HCT116 (cell line): ENCODE results near the gene RCC2. TPM values are rescaled to one million over a fixed set of nuclear protein-coding genes. Genes with fewer than 3 reads are reported as not detected.

Experiments used
- ATAC-seq: fragments of 200-7000 bp; cut with Tn5 transposase; 2 replicates; pipeline ENCODE4 v1.9.1; 2020; ENCODE audit warnings: mild to moderate bottlenecking, moderate library complexity
- BruUV-seq: library from RNA; stranded (reverse); fragments of 400-500 nt; replicated peaks from 2 replicates; lab custom pipeline; 2021; lab: Mats Ljungman, UMichigan
- CTCF ChIA-PET: fragments of 300-600 bp; sonication (Branson Sonifier 250); formaldehyde crosslinking; loops from one replicate; lab custom pipeline; 2021; ENCODE audit warnings: antibody characterized with exemption; lab: Charles Lee
- POLR2A ChIA-PET: fragments of 300-600, 350-600 bp; sonication (Branson Sonifier 250); formaldehyde crosslinking; loops from one replicate; lab custom pipeline; 2021; ENCODE audit warnings: antibody characterized with exemption; lab: Charles Lee
- RAD21 ChIA-PET, 2 experiments: fragments of 300-600 bp; sonication (Branson Sonifier 250); formaldehyde crosslinking; loops; one replicate each; lab custom pipeline; 2023; ENCODE audit warnings: low total read pairs in 2 of 2; ENCODE audit not compliant: uncharacterized antibody in 2 of 2, unreplicated experiment in 2 of 2, low non-redundant PET in 1 of 2; lab: Charles Lee
- DNase-seq: peaks from one replicate; pipeline ENCODE4 v3.0.0-alpha.2; 2010; ENCODE audit warnings: low read depth, low spot score
- H2AFZ ChIP-seq: fragments of 200-600 bp; shearing (Covaris generic), sonication (generic); 2 replicates; pipeline ENCODE4 v1.6.1; 2017; ENCODE audit warnings: low read depth, mixed run types, mixed read lengths, antibody characterized with exemption, low read length; ENCODE audit not compliant: poor library complexity, severe bottlenecking
- H3K27ac ChIP-seq: 2 replicates; pipeline ENCODE4 v1.5.1; 2012; ENCODE audit warnings: low read depth, low read length
- H3K27me3 ChIP-seq: fragments of 200-600 bp; sonication (generic); 2 replicates; pipeline ENCODE4 v1.6.1; 2016; ENCODE audit warnings: mixed run types, low read length, mixed read lengths; ENCODE audit not compliant: insufficient read depth
- H3K36me3 ChIP-seq, 2 experiments: fragments of 200-500 bp in 1 of 2; fragments of 200-600 bp in 1 of 2; sonication (Bioruptor generic) in 1 of 2; sonication (generic) in 1 of 2; 2 replicates each; pipeline versions ENCODE4 v1.5.1 to v1.6.1; 2014 to 2016; ENCODE audit warnings: low read length in 2 of 2, inconsistent platforms in 1 of 2, mixed read lengths in 1 of 2, mixed run types in 1 of 2; ENCODE audit not compliant: insufficient read depth in 2 of 2, control insufficient read depth in 1 of 2
- H3K4me1 ChIP-seq, 2 experiments: fragments of 200-600 bp in 1 of 2; sonication (generic) in 1 of 2; 2 replicates each; pipeline versions ENCODE4 v1.5.1 to v1.6.1; 2012 to 2017; ENCODE audit warnings: low read length in 2 of 2, inconsistent platforms in 1 of 2, mild to moderate bottlenecking in 1 of 2, mixed read lengths in 1 of 2, mixed run types in 1 of 2, moderate library complexity in 1 of 2; ENCODE audit not compliant: insufficient read depth in 2 of 2, control insufficient read depth in 1 of 2
- H3K4me2 ChIP-seq: fragments of 200-600 bp; sonication (generic); 2 replicates; pipeline ENCODE4 v1.6.1; 2017; ENCODE audit warnings: mixed run types, low read length, mixed read lengths
- H3K4me3 ChIP-seq, 2 experiments: fragments of 200-600 bp in 1 of 2; sonication (generic) in 1 of 2; replicated peaks in 1 of 2; 2 replicates each; pipeline ENCODE4 v1.5.1; 2011 to 2016; ENCODE audit warnings: low read length in 2 of 2, control low read depth in 1 of 2, low read depth in 1 of 2, mild to moderate bottlenecking in 1 of 2, mixed read lengths in 1 of 2, mixed run types in 1 of 2
- H3K79me2 ChIP-seq: fragments of 200-600 bp; sonication (generic); 2 replicates; pipeline ENCODE4 v1.6.1; 2017; ENCODE audit warnings: mild to moderate bottlenecking, mixed run types, low read length, moderate library complexity, mixed read lengths; ENCODE audit not compliant: insufficient read depth
- H3K9ac ChIP-seq: fragments of 200-600 bp; sonication (generic); 2 replicates; pipeline ENCODE4 v1.6.1; 2016; ENCODE audit warnings: low read length, mixed read lengths
- H3K9me2 ChIP-seq: fragments of 200-600 bp; sonication (generic), shearing (Covaris generic); 2 replicates; pipeline ENCODE4 v1.6.1; 2017; ENCODE audit warnings: mixed run types, mild to moderate bottlenecking, moderate library complexity; ENCODE audit not compliant: insufficient read depth
- H3K9me3 ChIP-seq, 2 experiments: fragments of 200-500 bp in 1 of 2; fragments of 200-600 bp in 1 of 2; sonication (Bioruptor generic) in 1 of 2; sonication (generic) in 1 of 2; 2 replicates each; pipeline ENCODE4 v1.6.1; 2014 to 2017; ENCODE audit warnings: low read length in 2 of 2, mixed read lengths in 2 of 2, inconsistent platforms in 1 of 2, low read depth in 1 of 2, mild to moderate bottlenecking in 1 of 2, mixed run types in 1 of 2, moderate library complexity in 1 of 2; ENCODE audit not compliant: control insufficient read depth in 1 of 2, insufficient read depth in 1 of 2
- H4K20me1 ChIP-seq: fragments of 200-600 bp; sonication (generic), shearing (Covaris generic); 2 replicates; pipeline ENCODE4 v1.6.1; 2017; ENCODE audit warnings: mixed run types, mild to moderate bottlenecking, moderate library complexity; ENCODE audit not compliant: insufficient read depth
- CBX3 ChIP-seq: IDR thresholded peaks from 2 replicates; pipeline ENCODE4 v1.6.1; 2012; ENCODE audit warnings: low read depth
- EGR1 ChIP-seq: IDR thresholded peaks from 2 replicates; pipeline ENCODE4 v1.6.1; 2012; ENCODE audit warnings: low read depth
- ELF1 ChIP-seq: IDR thresholded peaks from 2 replicates; pipeline ENCODE4 v1.6.1; 2012; ENCODE audit warnings: low read depth, borderline replicate concordance
- EZH2 ChIP-seq: fragments of 200-600 bp; sonication (generic); IDR thresholded peaks from 2 replicates; pipeline ENCODE4 v1.6.1; 2017; ENCODE audit warnings: antibody characterized with exemption, mixed run types
- EZH2phosphoT487 ChIP-seq: fragments of 200-600 bp; IDR thresholded peaks from 2 replicates; pipeline ENCODE4 v1.6.1; 2018; ENCODE audit warnings: antibody characterized with exemption, borderline replicate concordance
- JUND ChIP-seq: IDR thresholded peaks from 2 replicates; pipeline ENCODE4 v1.6.1; 2012
- POLR2AphosphoS5 ChIP-seq: IDR thresholded peaks from 2 replicates; pipeline ENCODE4 v1.6.1; 2011; ENCODE audit warnings: mild to moderate bottlenecking, low read depth, low read length, moderate library complexity
- RAD21 ChIP-seq: IDR thresholded peaks from 2 replicates; pipeline ENCODE4 v1.6.1; 2012; ENCODE audit warnings: low read depth, mild to moderate bottlenecking
- SRF ChIP-seq: IDR thresholded peaks from 2 replicates; pipeline ENCODE4 v1.6.1; 2012; ENCODE audit warnings: low read depth
- TCF7L2 ChIP-seq: IDR thresholded peaks from 2 replicates; pipeline ENCODE4 v1.7.0; 2011; ENCODE audit warnings: borderline replicate concordance, inconsistent platforms; ENCODE audit not compliant: insufficient read depth, insufficient read length; ENCODE audit errors: extremely low read depth
- YY1 ChIP-seq: IDR thresholded peaks from 2 replicates; pipeline ENCODE4 v1.6.1; 2011; ENCODE audit warnings: low read length, low read depth, moderate library complexity, mild to moderate bottlenecking; ENCODE audit not compliant: insufficient replicate concordance; ENCODE audit errors: extremely low read depth
- ZFX ChIP-seq: fragments of 450-650 bp; IDR thresholded peaks from 2 replicates; pipeline ENCODE4 v1.6.1; 2017
- ZNF274 ChIP-seq: fragments of 200-500 bp; sonication (Bioruptor generic); IDR thresholded peaks from 2 replicates; pipeline ENCODE4 v1.6.1; 2014; ENCODE audit warnings: mild to moderate bottlenecking, low read depth, low read length, inconsistent platforms
- intact Hi-C: fragments of 100-400 bp; cut with micrococcal nuclease; formaldehyde crosslinking; loops from 2 replicates; pipeline ENCODE4 v1.10.0; 2022
- total RNA-seq: library from RNA; stranded (reverse); gene quantifications from one replicate; pipeline ENCODE4 v1.2.1, GENCODE V29; 2021; ENCODE audit not compliant: unreplicated experiment
- TF ChIP-seq, protein P1 (sequence below): IDR thresholded peaks from 2 replicates; pipeline ENCODE4 v1.6.1; 2012; ENCODE audit warnings: low read depth

Gene RCC2
- total RNA-seq, 1 experiment from 2014 or later, result 178 TPM

DNA sequence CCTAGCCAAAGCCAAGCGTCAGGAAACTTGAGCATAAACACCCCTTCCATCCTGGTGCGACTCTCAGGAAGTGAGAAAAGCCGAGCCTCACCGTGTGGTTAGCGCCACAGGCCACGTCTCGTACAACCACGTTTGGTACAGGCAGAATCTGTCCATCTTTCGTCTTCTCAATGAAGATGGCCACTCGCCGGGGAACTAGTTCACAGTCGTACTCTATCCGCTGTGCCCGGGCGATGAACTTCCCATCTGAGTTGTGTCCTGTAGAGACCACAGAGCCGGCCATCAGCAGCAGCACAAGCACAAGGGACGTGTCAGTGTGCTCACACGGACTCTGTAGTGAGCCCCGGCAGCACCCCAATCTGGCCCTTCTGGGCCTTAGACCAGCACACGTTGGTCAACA, 23.1 kb downstream of the RCC2 start:
- Histone ChIP-seq H3K9me2 (no peaks in the 10 kb centered on the region), H3K9ac (no peak overlapping the region), H3K27me3 (no peaks in the 10 kb centered on the region), H4K20me1 (no peaks in the 10 kb centered on the region), H3K27ac (no peak overlapping the region), H3K79me2 (peaks cover 51% of the 10 kb centered on the region), H2AFZ (no peak overlapping the region), H3K9me3 (no peaks in the 10 kb centered on the region), H3K4me2 (no peak overlapping the region), H3K4me3 (no peak overlapping the region), H3K36me3 (peaks cover 68 to 72% of the 10 kb centered on the region in 2 experiments), H3K4me1 (no peaks in the 10 kb centered on the region)
- ChIA-PET RAD21 (no interaction called here), POLR2A (no interaction called here), CTCF (no interaction called here)
- ATAC-seq (no peak), DNase-seq (no peak)
- TF ChIP-seq TCF7L2 (no peak), EZH2phosphoT487 (no peak), RAD21 (no peak), CBX3 (no peak), EZH2 (no peak), POLR2AphosphoS5 (no peak), ZNF274 (no peak), ELF1 (no peak), JUND (no peak), SRF (no peak), YY1 (no peak), ZFX (no peak), EGR1 (no peak)
- TF ChIP-seq, protein P1, sequence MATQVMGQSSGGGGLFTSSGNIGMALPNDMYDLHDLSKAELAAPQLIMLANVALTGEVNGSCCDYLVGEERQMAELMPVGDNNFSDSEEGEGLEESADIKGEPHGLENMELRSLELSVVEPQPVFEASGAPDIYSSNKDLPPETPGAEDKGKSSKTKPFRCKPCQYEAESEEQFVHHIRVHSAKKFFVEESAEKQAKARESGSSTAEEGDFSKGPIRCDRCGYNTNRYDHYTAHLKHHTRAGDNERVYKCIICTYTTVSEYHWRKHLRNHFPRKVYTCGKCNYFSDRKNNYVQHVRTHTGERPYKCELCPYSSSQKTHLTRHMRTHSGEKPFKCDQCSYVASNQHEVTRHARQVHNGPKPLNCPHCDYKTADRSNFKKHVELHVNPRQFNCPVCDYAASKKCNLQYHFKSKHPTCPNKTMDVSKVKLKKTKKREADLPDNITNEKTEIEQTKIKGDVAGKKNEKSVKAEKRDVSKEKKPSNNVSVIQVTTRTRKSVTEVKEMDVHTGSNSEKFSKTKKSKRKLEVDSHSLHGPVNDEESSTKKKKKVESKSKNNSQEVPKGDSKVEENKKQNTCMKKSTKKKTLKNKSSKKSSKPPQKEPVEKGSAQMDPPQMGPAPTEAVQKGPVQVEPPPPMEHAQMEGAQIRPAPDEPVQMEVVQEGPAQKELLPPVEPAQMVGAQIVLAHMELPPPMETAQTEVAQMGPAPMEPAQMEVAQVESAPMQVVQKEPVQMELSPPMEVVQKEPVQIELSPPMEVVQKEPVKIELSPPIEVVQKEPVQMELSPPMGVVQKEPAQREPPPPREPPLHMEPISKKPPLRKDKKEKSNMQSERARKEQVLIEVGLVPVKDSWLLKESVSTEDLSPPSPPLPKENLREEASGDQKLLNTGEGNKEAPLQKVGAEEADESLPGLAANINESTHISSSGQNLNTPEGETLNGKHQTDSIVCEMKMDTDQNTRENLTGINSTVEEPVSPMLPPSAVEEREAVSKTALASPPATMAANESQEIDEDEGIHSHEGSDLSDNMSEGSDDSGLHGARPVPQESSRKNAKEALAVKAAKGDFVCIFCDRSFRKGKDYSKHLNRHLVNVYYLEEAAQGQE, result no peak
- BruUV-seq, result no TSS peak
- intact Hi-C loops, result no loop called here
